Lower leg skin (tissue), 4 donors: ENCODE data around the gene PDE9A. TPM values are rescaled to one million over a fixed set of nuclear protein-coding genes. Genes with fewer than 3 reads are reported as not detected.

Source experiments
- DNase-seq, 2 donors: peaks; one replicate each; pipeline ENCODE4 v3.0.0-alpha.2; 2019; ENCODE audit warnings: low spot score in 2 of 2
- H3K4me3 ChIP-seq: fragments of 200-600 bp; sonication (generic); 2 replicates; pipeline ENCODE4 v1.5.1; 2017; ENCODE audit warnings: mild to moderate bottlenecking, low read depth; ENCODE audit not compliant: poor library complexity, severe bottlenecking
- POLR2A ChIP-seq, 2 donors: fragments of 450-650 bp; IDR thresholded peaks; one replicate each; pipeline ENCODE4 v1.6.1; 2016 to 2017; ENCODE audit warnings: antibody characterized with exemption in 2 of 2, mild to moderate bottlenecking in 1 of 2, moderate library complexity in 1 of 2
- WGBS, 2 donors: methylation state at CpG; one replicate each; pipeline ENCODE4 v1.1.5; 2018; 5-methylcytosine and 5-hydroxymethylcytosine counted together
- intact Hi-C: fragments of 100-400 bp; cut with DNase I; formaldehyde crosslinking; loops from one replicate; pipeline ENCODE4 v1.15.0; 2023; ENCODE audit warnings: low total_unique reads
- total RNA-seq, 4 donors: library from RNA; depleted of rRNA; stranded (reverse); fragments of >200 nt; gene quantifications; one replicate each; pipeline ENCODE4 v1.1.0, GENCODE V29; 2016
- TF ChIP-seq, protein P1 (sequence below), 3 donors: fragments of 450-650 bp; IDR thresholded peaks; one replicate each; pipeline ENCODE4 v1.5.1; 2016; ENCODE audit warnings: antibody characterized with exemption in 3 of 3, mild to moderate bottlenecking in 3 of 3, moderate library complexity in 2 of 3

Gene PDE9A
- total RNA-seq, 4 donors from 2014 or later: 2.1 to 16.3 (median 9.0) TPM

DNA sequence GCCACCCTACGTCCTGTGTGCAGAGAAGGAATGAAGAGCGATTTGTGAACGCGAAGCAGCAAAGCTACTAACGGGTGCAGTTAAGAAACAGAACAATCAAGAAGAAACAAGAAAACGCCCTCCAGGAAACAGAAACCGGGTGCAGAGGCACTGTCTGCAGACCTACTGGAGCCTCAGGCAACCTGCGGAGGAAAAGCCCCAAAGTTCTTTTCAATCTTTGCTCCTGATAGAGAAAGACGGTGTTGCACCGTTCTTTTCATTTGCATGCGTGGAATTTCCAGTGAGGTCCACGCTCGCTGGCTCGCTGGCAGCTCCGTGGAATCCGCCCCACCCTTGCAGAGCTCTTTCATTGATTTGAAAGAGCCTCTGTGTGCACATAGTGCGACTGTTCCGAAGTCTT lies 37.0 kb upstream of the PDE9A start:
- 7 to 9% methylated on average over 18 of the region's 18 CpGs for WGBS, 2 donors
- no peak overlapping the region for H3K4me3 ChIP-seq
- DNase-seq: peak in 1 of 2 donors; percentile 40
- intact Hi-C loops: no loop called here
- TF ChIP-seq POLR2A (IDR thresholded peaks at IDR 0.05): no peak
- TF ChIP-seq, protein P1, sequence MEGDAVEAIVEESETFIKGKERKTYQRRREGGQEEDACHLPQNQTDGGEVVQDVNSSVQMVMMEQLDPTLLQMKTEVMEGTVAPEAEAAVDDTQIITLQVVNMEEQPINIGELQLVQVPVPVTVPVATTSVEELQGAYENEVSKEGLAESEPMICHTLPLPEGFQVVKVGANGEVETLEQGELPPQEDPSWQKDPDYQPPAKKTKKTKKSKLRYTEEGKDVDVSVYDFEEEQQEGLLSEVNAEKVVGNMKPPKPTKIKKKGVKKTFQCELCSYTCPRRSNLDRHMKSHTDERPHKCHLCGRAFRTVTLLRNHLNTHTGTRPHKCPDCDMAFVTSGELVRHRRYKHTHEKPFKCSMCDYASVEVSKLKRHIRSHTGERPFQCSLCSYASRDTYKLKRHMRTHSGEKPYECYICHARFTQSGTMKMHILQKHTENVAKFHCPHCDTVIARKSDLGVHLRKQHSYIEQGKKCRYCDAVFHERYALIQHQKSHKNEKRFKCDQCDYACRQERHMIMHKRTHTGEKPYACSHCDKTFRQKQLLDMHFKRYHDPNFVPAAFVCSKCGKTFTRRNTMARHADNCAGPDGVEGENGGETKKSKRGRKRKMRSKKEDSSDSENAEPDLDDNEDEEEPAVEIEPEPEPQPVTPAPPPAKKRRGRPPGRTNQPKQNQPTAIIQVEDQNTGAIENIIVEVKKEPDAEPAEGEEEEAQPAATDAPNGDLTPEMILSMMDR (IDR thresholded peaks at IDR 0.05): no peak

DNA sequence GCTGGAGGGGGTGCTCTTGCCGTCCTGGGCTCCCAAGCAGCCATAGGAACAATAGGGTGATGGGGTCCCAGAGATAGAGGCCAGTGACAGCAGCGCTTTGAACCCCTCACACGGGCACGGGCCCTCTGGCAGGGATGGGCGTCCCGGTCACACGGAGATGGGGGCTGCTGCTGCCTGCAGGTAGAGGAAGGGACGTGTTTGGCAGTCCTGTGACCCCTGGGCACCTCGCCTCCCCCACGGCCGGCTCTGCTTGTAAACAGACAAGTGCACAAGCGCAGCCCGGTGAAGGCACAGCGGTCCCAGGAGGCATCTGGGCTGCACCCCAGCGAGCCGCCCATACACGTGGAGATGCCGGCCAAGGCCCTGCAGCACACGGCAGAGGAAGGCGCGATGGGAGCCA lies 36.5 kb upstream of the PDE9A start:
- DNase-seq: peak in 1 of 2 donors; percentile 84
- WGBS, 2 donors: 67% methylated on average over 16 to 18 of the region's 21 CpGs
- TF ChIP-seq, protein P1 (IDR thresholded peaks at IDR 0.05): no peak
- no peak for TF ChIP-seq POLR2A (IDR thresholded peaks at IDR 0.05)
- intact Hi-C loops: no loop called here
- no peak overlapping the region for H3K4me3 ChIP-seq

DNA sequence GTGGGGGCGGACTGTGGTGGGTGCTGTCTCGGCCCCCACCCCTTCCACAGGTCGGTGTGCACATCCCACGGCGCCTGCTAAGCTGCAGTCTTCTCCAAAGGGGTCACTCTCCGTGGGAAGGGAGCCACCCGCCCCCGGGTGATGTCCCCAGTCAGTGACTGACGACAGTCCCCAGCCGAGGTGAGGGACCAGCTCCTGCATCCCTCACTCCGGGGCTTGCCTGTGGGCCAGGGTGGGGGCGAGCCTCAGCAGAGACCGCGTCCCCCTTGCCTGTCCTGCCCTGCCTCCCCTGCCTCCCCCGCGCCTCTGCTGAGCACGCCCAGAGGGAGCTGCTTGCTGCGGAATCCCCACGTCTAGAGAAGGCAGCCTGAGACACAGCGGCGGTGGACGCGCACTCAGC lies 35.9 kb upstream of the PDE9A start:
- no peak overlapping the region for H3K4me3 ChIP-seq
- WGBS, 2 donors: 50 to 60% methylated on average over 19 to 23 of the region's 23 CpGs
- intact Hi-C loops: no loop called here
- TF ChIP-seq, protein P1 (IDR thresholded peaks at IDR 0.05): no peak
- no peak for TF ChIP-seq POLR2A (IDR thresholded peaks at IDR 0.05)
- peak in 1 of 2 donors; percentile 86 for DNase-seq

DNA sequence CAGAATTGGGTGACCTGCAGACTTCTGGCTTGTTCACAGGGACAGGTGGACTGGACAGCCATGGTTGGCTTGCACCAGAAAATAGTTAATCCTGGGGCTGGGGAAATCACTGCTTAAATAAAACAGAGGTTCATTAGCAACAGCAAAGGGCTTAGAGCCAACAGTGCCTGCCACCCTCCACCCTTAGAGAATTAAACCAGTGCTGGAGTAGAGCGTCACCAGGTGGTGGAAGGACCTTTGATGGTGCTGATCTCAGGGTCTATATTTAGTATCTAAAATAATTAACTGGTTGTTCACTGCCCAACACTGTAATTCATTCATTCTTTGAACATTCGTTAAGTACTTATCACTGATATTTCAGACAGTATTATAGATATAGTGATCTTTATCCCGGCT lies 34.7 kb upstream of the PDE9A start:
- intact Hi-C loops: no loop called here
- no peak overlapping the region for H3K4me3 ChIP-seq
- 51 to 58% methylated on average over 3 of the region's 3 CpGs for WGBS, 2 donors
- peak in 1 of 2 donors; percentile 34 for DNase-seq
- no peak for TF ChIP-seq POLR2A (IDR thresholded peaks at IDR 0.05)
- TF ChIP-seq, protein P1 (IDR thresholded peaks at IDR 0.05): no peak

DNA sequence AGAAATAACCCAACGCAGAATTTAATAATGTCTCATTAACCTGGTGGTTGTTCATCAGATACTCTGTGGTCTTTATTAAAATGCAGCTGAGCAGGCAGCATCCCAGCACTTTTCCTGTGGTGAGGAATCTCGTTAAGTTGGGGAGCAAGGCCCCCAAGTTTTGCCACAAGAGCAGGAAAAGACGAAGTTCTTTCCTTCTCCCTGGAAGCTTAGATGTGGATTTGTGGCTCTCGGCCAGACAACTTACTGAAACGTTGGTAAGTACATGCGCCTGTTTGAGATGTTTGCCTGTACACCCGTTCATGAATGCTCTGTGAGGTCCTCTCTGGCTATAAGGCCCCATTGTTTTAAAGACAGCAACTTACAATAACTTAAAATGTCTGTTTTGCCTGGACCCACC lies 34.3 kb upstream of the PDE9A start:
- TF ChIP-seq, protein P1 (IDR thresholded peaks at IDR 0.05): no peak
- TF ChIP-seq POLR2A (IDR thresholded peaks at IDR 0.05): no peak
- 63 to 65% methylated on average over 7 of the region's 7 CpGs for WGBS, 2 donors
- intact Hi-C loops: no loop called here
- DNase-seq: peak in 1 of 2 donors; percentile 42
- H3K4me3 ChIP-seq: no peak overlapping the region

DNA sequence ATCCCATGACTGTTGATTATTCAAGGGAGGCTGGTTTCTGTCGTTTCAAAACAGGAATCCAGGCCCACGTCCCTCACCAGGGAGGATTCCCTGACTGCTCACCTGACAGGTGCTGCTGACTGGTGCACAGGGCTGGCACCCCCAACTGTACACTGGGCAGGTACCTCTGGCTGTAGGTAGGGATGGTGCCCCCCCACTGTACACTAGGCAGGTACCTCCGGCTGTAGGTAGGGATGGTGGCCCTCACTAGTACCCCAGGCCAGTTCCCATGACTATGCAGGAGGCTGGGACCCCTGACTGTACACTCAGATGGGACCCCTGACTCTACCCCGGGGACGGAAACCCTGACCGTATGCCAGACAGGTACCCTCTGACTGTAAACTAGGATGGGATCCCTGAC lies 33.6 kb upstream of the PDE9A start:
- DNase-seq: peak in 1 of 2 donors; percentile 68
- intact Hi-C loops: no loop called here
- H3K4me3 ChIP-seq: no peak overlapping the region
- WGBS, 2 donors: 81 to 83% methylated on average over 5 to 6 of the region's 6 CpGs
- TF ChIP-seq POLR2A (IDR thresholded peaks at IDR 0.05): no peak
- TF ChIP-seq, protein P1 (IDR thresholded peaks at IDR 0.05): no peak
